AG04449 (cell line): ENCODE data around the gene G3BP1.
A peak's percentile ranks its signal among the peaks of the same experiment; 100 is the strongest.
"Not testable (repeated sequence)": the region's sequence is repeated elsewhere in the genome, so short reads cannot be mapped to it uniquely, and the experiment has no call there.

Source experiments
- CTCF ChIA-PET: fragments of 350-600 bp; formaldehyde crosslinking; extraction: SDS; loops from one replicate; lab custom pipeline; 2021; ENCODE audit warnings: antibody characterized with exemption; lab: Yijun Ruan, JAX
- POLR2A ChIA-PET: fragments of 400-600, 350-600 bp; formaldehyde crosslinking; extraction: SDS; loops from one replicate; lab custom pipeline; 2020; ENCODE audit warnings: antibody characterized with exemption, inconsistent platforms; lab: Yijun Ruan, JAX
- DNase-seq: peaks from one replicate; pipeline ENCODE4 v3.0.0-alpha.2; 2010; ENCODE audit warnings: low read depth, low spot score
- H3K4me3 ChIP-seq: 2 replicates; pipeline ENCODE4 v1.5.1; 2011; ENCODE audit warnings: low read depth, mild to moderate bottlenecking, control low read depth, low read length
- TF ChIP-seq, protein P1 (sequence below): IDR thresholded peaks from one replicate; pipeline ENCODE4 v1.5.1; 2011; ENCODE audit warnings: mild to moderate bottlenecking, moderate library complexity, low read length, control low read depth, inconsistent platforms; ENCODE audit not compliant: insufficient read depth; ENCODE audit errors: missing control alignments

Gene G3BP1

GRCh38 chr5:151771259-151772028 is at the start of gene G3BP1:
Gene G3BP1, plus strand, starts transcription at chr5:151771954. Its CDS starts 14,667 bp downstream, at chr5:151786621.
- ChIA-PET POLR2A (interaction anchor here (0.6 to 3.1 kb wide), 21 partner anchors 8 to 519 kb away, joined by 3 to 16 read pairs (median 5); partner anchors contain the start of genes ATOX1, GM2A and SPARC), CTCF (interaction anchor here (0.6 to 3.3 kb wide), 24 partner anchors 8 to 646 kb away, joined by 3 to 28 read pairs (median 5); partner anchors contain the start of genes ATOX1 and SLC36A1)
- DNase-seq = peak; percentile 100
- peak within 1 kb of the TSS; percentile 87 for H3K4me3 ChIP-seq
- TF ChIP-seq, protein P1, sequence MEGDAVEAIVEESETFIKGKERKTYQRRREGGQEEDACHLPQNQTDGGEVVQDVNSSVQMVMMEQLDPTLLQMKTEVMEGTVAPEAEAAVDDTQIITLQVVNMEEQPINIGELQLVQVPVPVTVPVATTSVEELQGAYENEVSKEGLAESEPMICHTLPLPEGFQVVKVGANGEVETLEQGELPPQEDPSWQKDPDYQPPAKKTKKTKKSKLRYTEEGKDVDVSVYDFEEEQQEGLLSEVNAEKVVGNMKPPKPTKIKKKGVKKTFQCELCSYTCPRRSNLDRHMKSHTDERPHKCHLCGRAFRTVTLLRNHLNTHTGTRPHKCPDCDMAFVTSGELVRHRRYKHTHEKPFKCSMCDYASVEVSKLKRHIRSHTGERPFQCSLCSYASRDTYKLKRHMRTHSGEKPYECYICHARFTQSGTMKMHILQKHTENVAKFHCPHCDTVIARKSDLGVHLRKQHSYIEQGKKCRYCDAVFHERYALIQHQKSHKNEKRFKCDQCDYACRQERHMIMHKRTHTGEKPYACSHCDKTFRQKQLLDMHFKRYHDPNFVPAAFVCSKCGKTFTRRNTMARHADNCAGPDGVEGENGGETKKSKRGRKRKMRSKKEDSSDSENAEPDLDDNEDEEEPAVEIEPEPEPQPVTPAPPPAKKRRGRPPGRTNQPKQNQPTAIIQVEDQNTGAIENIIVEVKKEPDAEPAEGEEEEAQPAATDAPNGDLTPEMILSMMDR = peak; percentile 66

DNA sequence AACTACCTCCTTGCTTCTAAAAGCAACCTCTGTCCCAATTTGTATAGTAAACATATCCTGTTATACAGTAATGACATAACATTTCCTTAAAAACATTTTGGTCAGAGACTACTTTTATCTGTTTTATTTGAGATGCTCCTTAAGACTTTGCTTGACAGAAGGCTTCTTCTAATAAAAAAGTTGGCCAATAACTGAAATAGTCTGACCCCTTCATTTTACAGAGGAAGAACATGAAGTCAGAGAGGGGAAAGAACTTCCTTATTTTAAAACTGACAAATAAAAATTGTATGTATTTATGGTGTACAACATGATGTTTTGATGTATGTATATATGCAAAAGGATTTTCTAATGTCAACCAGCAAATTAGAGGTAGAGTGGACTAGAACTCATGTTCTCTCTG is 49.2 kb upstream of the G3BP1 start:
- no peak for DNase-seq
- ChIA-PET CTCF (interaction anchor here (1.2 to 9.9 kb wide), 7 partner anchors 15 to 65 kb away, joined by 3 to 153 read pairs (median 15); no protein-coding TSS in a partner anchor), POLR2A (interaction anchor here (5.0 to 6.0 kb wide), 2 partner anchors 17 to 35 kb away, joined by 62 to 70 read pairs; partner anchors contain the start of gene SPARC)
- no peak overlapping the region for H3K4me3 ChIP-seq
- TF ChIP-seq, protein P1 = no peak

DNA sequence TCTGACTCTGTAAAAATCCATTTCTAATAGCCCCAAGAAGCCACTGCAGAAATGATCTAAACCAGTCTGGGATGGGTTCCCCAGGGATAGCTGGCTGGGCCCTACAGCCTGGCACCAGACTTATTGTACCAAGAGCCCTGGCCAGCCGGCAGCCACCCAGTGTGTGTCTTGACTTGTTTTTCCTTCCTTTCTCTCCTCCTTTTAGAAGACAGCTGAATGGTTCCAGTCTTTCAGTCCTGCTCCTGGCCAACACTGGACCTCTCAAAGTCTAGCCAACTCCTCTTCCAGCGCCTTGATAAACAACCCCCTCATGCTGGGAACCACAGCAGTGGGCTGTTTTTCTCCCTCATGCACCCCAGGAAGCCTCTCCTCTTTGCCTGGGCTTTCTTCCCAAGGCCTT is 47.4 kb upstream of the G3BP1 start:
- POLR2A ChIA-PET = interaction anchor here (1.4 kb wide), 1 partner anchor 25 kb away, joined by 4 read pairs; no protein-coding TSS in a partner anchor
- H3K4me3 ChIP-seq = no peak overlapping the region
- TF ChIP-seq, protein P1 = no peak
- DNase-seq = no peak
- CTCF ChIA-PET = interaction anchor here (1.2 to 2.2 kb wide), 2 partner anchors 9 to 16 kb away, joined by 3 to 13 read pairs; no protein-coding TSS in a partner anchor

DNA sequence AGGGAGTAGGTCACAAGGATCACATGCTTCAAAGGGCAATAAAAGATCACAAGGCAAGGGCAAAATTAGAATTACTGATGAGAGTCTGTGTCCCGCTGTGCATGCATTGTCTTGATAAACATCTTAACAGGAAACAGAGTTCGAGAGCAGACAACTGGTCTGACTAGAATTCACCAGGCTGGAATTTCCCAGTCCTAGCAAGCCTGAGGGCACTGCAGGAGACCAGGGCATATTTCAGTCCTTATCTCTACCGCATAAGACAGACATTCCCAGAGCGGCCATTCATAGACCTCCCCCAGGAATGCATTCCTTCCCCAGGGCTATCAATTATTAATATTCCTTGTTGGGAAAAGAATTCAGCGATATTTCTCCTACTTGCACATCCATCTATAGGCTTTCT is 42.2 kb upstream of the G3BP1 start:
- H3K4me3 ChIP-seq, DNase-seq, POLR2A ChIA-PET, CTCF ChIA-PET: not testable (repeated sequence)

GRCh38 chr5:151730381-151730780 is 41.4 kb upstream of the G3BP1 start:
- H3K4me3 ChIP-seq = no peak overlapping the region
- TF ChIP-seq, protein P1 = no peak
- DNase-seq = no peak
- ChIA-PET CTCF (interaction anchor here (1.1 to 2.1 kb wide), 2 partner anchors 10 to 18 kb away, joined by 3 to 13 read pairs; no protein-coding TSS in a partner anchor), POLR2A (interaction anchor here (1.5 to 1.7 kb wide), 2 partner anchors 10 to 43 kb away, joined by 7 to 9 read pairs; partner anchors contain the start of gene SPARC)

DNA sequence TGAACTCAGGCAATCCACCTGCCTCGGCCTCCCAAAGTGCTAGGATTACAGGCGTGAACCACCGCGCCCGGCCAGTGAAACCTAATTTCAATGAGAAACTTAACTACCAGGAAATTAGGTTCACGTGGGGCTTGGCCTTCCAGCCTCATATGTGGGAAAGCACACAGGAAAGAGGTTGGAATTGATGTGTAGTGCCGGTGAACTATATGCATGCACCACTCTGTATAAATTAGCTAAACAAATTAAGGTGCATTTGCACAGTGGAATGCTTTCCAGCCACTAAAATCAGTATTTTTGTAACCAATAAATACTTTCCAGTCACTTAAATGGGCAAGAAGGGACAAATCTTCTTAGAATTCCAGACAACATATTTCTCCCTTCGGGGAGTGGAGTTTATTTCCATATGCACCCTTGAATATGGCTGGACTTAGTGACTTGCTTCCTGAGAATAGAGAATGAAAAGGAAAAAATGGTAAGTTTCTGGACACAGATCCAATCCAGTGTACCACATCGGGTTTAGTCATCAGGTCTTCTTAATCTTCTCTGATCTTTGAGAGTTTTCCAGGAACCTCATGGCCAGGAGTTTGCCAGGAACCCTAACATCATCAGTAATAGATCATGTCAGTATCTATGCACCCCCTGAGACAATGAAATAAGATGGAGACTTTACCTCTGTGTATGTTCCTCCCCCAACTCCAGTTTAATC is 38.2 kb upstream of the G3BP1 start:
- TF ChIP-seq, protein P1 = no peak
- no peak for DNase-seq
- POLR2A ChIA-PET = interaction anchor here (1.0 to 1.6 kb wide), 2 partner anchors 14 to 34 kb away, joined by 3 to 4 read pairs; no protein-coding TSS in a partner anchor
- CTCF ChIA-PET = interaction anchor here (1.0 to 22.0 kb wide), 4 partner anchors 9 to 72 kb away, joined by 3 to 652 read pairs (median 78); no protein-coding TSS in a partner anchor
- no peak overlapping the region for H3K4me3 ChIP-seq
